HG03025 (cell line): ENCODE results near the gene TSPAN9.

ENCODE experiments used
- ATAC-seq: cut with Tn5 transposase; IDR thresholded peaks from one replicate; pipeline ENCODE4 v1.9.1; 2021; ENCODE audit warnings: mild to moderate bottlenecking, moderate library complexity; ENCODE audit not compliant: unreplicated experiment, low FRiP score

The TSPAN9 gene

GRCh38 chr12:3319723-3320492 lies 242.7 kb downstream of the TSPAN9 start:
- no peak for ATAC-seq

DNA sequence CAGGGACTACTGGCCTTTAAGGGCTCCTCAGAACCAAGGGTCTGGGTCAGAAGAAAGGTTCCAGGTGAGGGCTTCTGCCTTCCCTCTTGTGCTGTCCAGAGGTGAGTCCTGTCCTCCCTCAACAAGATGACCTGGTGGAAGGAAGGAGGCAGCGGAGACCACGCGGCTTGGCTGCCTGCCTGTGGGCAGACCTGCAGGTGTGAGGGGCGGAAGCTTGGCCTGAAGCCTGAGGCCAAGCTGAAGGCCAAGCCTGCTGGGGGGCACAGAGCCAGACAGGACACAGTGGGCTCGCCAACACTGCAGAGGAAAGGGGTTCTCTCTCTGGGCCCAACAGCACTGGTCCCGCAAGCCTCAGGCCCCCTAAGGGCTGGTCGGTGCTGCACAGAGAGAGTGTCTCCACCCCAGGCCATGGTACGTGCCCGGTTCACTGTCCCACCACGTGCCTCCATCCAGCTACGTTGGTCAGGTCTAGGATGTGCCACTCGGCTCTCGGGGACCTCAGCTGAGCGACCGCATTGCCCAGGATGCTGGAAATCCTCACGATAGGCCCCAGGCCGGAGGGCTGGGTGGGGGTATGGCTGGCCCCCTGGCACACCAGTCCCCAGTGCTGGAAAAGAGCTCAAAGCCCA lies 243.8 kb downstream of the TSPAN9 start:
- ATAC-seq = no peak

DNA sequence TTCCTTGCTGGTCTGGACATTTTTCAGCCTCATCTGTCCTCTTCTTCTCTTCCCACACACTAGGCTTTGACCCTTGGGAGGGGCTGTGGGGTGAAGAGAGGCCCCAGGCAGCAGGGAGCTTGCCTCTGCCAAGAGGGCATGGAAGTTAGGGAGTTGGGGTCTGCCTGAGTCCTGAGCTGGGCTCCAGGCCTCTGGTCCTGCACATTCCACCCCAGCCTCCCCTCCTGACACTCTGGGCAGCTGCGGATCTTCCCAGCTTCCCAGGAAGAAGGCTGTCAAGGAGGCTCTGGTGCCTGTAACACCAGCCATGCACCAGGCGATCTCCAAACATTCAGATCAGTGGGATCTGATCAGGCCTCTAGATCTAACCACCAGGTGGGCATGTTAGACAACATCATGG lies 244.7 kb downstream of the TSPAN9 start:
- ATAC-seq = no peak

DNA sequence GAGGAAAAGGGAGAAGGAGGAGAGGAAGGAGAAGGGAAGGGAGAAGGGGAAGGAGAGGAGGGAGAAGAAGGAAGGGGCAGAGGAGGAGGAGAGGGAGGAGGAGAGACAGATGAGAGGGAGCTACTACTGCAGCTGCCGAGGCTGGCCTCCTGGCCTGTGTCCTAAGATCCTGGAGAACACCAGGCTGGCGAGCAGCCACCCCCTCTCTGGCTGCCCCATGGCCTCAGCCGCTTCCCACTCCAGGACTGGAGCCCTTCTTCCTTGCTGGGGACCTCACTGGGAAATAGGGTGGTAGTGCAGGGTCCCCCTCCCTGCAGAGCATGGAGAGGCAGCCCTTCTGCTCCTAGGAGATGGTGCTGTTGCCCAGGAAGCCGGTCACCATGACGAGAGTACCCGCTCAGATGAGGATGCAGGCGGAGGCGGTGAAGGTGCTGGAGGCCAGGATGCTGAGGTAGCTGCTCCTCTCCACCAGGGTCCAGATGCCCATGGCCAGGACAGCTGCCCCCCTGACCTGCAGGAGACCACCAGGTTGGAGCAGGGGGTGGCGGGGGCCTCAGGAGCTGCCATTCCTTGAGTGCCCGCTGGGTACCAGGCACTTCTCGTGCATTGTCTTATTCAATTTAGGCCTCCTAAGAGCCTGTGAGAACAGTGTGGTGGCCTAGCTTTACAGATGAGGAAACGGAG lies 246.0 kb downstream of the TSPAN9 start:
- no peak for ATAC-seq

DNA sequence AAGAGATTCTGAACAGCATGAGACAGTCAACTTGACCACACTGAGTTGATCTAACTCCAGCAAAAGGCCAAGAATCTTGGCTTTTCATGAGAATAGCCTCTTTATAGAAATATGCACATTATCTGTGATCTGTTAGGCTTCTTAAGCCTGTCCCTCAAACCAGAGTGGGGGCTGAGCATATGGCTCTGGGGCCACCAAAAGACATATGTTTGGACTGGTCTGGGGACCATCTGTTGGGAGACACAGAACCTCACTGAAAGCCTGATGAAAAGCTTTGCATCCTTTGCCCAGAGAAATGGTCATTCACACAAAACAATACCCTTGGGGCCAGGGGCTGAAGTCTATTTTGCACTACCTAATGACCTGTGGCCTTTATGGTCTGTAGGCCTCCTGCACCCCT lies 248.6 kb downstream of the TSPAN9 start:
- no peak for ATAC-seq

- no peak for ATAC-seq
Observed at GRCh38 chr12:3326156-3326849, 249.1 kb downstream of the TSPAN9 start.

GRCh38 chr12:3326850-3327780 lies 249.9 kb downstream of the TSPAN9 start:
- no peak for ATAC-seq

DNA sequence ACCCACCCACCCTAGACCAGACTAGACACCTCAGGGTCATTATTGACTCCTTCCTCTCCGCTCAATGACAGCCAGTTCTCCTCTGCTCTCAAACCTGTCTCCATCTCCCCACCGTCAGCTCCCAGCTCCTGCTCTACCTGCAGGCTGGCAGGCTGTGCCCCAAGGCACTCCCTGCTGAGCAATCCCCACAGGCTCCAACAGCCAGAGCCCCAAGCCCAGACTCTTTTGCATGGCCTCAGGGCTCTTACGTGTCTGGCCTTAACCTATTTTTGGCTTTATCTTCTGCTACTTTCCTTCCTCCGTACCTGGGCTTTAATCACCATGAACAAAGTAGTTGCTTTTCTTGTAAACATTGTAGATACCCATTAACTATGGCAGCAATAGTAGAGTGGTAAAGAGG lies 250.9 kb downstream of the TSPAN9 start:
- ATAC-seq = no peak

DNA sequence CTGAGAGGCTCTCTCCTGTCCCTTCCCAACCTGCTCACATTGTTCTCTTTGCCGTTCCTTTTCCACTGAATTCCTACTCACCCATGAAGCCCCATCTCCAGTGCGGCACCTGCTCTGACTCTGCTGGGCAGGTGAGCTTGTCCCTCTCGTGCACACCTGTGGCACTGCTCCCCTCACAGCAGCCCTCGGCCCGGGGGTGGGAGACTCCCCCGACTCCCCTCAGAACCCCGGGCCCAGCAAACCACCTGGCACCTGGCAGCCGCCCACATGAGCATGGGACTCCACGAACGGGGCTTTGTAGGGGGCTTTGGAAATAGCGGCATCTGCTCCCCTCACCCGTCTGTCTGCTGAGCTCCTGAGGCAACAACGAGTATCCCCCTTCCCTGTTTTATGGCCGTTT lies 251.4 kb downstream of the TSPAN9 start:
- no peak for ATAC-seq

DNA sequence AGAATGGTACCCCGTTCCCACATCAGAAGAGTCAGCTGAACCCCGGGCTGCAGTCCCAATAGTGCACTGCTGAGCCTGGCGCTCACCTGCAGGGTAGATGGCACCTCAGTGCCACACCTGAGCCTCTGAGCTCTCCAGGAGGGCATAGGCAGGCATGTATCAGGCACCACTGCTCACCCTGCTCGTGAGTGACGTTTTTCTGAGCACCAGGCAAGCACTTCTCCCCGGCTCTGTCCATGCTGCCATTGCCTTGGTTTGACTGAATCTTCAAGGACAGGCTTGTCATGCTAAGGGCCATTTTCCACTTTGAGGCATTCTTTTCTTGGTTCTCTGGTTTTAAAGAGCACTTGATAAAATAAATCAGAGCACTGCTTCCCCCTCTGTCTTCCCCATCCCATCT lies 252.2 kb downstream of the TSPAN9 start:
- no peak for ATAC-seq

- no peak for ATAC-seq
Observed at GRCh38 chr12:3330976-3331510, 253.9 kb downstream of the TSPAN9 start.

DNA sequence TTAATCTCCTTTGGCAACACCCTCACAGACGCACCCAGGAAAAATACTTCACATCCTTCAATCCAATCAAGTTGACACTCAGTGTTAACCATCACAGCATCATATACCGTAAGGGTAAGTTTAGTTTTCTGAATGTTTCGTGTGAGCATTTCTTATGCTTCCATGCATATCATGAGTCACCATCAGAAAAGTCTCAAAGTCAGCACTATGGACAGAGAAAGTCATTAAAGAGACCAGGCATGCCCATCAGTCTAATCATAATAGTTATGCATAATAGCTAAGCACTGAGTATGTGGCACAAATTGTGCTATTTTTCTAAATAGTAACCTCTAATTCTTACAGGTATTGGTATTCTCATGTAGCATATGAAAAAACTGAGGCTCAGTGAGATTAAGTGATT lies 255.0 kb downstream of the TSPAN9 start:
- ATAC-seq = no peak

- ATAC-seq = no peak
Observed at GRCh38 chr12:3333583-3333982, 256.4 kb downstream of the TSPAN9 start.

- no peak for ATAC-seq
Observed at GRCh38 chr12:3333991-3334391, 256.8 kb downstream of the TSPAN9 start.

DNA sequence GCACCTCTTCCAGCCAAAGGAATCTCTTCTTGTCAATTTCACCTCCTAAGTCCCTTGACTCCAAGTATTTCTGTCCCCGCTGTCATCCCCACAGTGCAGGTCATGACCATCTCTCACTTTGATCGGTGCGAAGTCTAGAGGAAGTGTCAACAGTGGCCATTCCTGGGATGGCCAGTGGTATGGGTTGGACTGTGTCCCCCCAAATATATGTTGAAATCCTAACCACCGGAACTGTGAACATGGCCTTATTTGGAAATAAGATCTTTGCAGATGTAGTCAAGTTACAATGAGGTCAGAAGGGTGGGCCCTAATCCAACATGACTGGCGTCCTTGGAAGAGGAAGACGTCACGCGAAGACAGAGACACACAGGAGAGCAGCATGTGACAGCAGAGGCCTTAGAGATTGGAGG lies 257.9 kb downstream of the TSPAN9 start:
- no peak for ATAC-seq
